HL-60 (cell line): ENCODE measurements around the gene FRMD3.

Source experiments
- DNase-seq, 2 experiments: peaks; one replicate each; pipeline ENCODE4 v3.0.0-alpha.2; 2010 to 2020; ENCODE audit warnings: low read depth in 1 of 2, low spot score in 1 of 2
- H3K27ac ChIP-seq: fragments of 250-450 bp; sonication (Bioruptor Pico); replicated peaks from 2 replicates; pipeline ENCODE4 v1.5.1; 2020; ENCODE audit warnings: mild to moderate bottlenecking, moderate library complexity
- H3K27me3 ChIP-seq: fragments of 250-450 bp; sonication (Bioruptor Pico); 2 replicates; pipeline ENCODE4 v1.5.1; 2021; ENCODE audit warnings: mild to moderate bottlenecking, moderate library complexity; ENCODE audit not compliant: insufficient read depth, poor library complexity, severe bottlenecking
- H3K4me3 ChIP-seq: replicated peaks from 2 replicates; pipeline ENCODE4 v1.5.1; 2011; ENCODE audit warnings: mild to moderate bottlenecking, control low read depth, low read length; ENCODE audit not compliant: insufficient read depth
- GABPA ChIP-seq: IDR thresholded peaks from 2 replicates; pipeline ENCODE4 v1.6.1; 2012; ENCODE audit warnings: low read depth
- POLR2AphosphoS5 ChIP-seq: IDR thresholded peaks from 2 replicates; pipeline ENCODE4 v1.6.1; 2012; ENCODE audit warnings: low read depth
- SPI1 ChIP-seq: IDR thresholded peaks from 2 replicates; pipeline ENCODE4 v1.6.1; 2012; ENCODE audit warnings: low read depth, mild to moderate bottlenecking, borderline replicate concordance
- TF ChIP-seq, protein P1 (sequence below): IDR thresholded peaks from one replicate; pipeline ENCODE4 v1.5.1; 2011; ENCODE audit warnings: low read length, control low read depth, inconsistent platforms; ENCODE audit not compliant: insufficient read depth
- TF ChIP-seq, protein P2 (sequence below): IDR thresholded peaks from 2 replicates; pipeline ENCODE4 v1.6.1; 2012; ENCODE audit warnings: low read depth; ENCODE audit not compliant: insufficient replicate concordance

FRMD3 gene

DNA sequence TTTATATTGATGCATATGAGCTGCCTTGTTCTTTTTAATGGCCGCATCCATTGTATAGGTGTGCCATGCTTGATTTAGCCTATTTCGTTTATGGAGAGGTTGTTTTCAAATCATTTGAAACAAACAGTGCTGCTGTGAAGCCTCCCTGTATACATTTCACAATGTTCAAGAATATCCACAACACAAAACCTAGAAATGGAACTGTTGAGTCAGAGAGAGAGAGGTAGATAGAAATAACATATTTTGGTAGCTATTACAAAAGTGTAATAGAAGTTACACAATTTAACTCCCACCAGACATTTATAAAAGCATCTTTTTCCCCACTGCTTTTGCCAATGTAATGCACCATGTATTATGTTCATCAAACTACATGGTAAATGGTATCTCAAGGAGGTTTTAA lies 82.0 kb downstream of the FRMD3 start:
- no peak for TF ChIP-seq SPI1
- no peak for TF ChIP-seq POLR2AphosphoS5
- TF ChIP-seq, protein P1, sequence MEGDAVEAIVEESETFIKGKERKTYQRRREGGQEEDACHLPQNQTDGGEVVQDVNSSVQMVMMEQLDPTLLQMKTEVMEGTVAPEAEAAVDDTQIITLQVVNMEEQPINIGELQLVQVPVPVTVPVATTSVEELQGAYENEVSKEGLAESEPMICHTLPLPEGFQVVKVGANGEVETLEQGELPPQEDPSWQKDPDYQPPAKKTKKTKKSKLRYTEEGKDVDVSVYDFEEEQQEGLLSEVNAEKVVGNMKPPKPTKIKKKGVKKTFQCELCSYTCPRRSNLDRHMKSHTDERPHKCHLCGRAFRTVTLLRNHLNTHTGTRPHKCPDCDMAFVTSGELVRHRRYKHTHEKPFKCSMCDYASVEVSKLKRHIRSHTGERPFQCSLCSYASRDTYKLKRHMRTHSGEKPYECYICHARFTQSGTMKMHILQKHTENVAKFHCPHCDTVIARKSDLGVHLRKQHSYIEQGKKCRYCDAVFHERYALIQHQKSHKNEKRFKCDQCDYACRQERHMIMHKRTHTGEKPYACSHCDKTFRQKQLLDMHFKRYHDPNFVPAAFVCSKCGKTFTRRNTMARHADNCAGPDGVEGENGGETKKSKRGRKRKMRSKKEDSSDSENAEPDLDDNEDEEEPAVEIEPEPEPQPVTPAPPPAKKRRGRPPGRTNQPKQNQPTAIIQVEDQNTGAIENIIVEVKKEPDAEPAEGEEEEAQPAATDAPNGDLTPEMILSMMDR, result no peak

DNA sequence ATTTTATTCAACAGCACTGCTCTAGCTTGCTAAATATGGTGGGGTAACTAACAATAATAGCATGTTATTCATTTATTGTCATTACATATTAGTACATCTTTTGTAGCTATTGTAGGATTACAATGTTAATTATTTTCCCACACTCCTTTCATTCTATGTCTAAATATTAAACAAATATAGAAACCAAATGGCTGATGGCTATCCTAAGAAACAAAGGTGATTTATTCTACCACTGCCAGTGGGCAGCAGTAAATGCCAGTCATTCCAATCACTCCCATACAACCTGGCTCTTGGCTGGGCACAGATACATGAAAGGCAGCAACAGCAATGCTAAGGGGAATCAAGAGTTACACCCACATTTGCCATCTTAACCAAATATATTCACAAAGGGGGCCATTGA lies 84.1 kb downstream of the FRMD3 start:
- H3K4me3 ChIP-seq, result no peak overlapping the region
- H3K27me3 ChIP-seq, result no peaks in the 10 kb centered on the region
- DNase-seq, result no peak
- no peak overlapping the region for H3K27ac ChIP-seq
- TF ChIP-seq SPI1 (no peak), GABPA (no peak), POLR2AphosphoS5 (no peak)
- TF ChIP-seq, protein P2, sequence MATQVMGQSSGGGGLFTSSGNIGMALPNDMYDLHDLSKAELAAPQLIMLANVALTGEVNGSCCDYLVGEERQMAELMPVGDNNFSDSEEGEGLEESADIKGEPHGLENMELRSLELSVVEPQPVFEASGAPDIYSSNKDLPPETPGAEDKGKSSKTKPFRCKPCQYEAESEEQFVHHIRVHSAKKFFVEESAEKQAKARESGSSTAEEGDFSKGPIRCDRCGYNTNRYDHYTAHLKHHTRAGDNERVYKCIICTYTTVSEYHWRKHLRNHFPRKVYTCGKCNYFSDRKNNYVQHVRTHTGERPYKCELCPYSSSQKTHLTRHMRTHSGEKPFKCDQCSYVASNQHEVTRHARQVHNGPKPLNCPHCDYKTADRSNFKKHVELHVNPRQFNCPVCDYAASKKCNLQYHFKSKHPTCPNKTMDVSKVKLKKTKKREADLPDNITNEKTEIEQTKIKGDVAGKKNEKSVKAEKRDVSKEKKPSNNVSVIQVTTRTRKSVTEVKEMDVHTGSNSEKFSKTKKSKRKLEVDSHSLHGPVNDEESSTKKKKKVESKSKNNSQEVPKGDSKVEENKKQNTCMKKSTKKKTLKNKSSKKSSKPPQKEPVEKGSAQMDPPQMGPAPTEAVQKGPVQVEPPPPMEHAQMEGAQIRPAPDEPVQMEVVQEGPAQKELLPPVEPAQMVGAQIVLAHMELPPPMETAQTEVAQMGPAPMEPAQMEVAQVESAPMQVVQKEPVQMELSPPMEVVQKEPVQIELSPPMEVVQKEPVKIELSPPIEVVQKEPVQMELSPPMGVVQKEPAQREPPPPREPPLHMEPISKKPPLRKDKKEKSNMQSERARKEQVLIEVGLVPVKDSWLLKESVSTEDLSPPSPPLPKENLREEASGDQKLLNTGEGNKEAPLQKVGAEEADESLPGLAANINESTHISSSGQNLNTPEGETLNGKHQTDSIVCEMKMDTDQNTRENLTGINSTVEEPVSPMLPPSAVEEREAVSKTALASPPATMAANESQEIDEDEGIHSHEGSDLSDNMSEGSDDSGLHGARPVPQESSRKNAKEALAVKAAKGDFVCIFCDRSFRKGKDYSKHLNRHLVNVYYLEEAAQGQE, result no peak
- TF ChIP-seq, protein P1, result no peak

More for the DNA sequence above, 82.0 kb downstream of the FRMD3 start:
- H3K27ac ChIP-seq, result no peak overlapping the region
- H3K27me3 ChIP-seq, result no peaks in the 10 kb centered on the region
- no peak overlapping the region for H3K4me3 ChIP-seq
- no peak for DNase-seq

DNA sequence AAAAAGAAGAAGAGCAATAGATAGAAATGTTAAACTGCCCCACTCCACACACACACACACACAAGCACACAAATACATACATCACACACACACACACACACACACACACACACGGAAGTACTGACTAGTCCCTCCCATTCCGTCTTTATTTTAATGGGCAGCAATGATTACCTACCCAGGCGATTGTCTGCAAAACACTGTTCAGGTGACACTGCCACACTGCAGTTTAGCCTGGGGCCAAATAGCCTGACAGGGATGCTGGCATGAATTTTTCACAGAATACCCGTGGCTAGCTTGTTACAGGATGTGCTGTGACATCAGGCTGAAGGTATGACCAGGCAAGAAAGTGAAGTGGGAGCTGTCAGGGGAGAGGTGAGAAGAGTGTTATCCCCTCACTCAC lies 86.9 kb downstream of the FRMD3 start:
- Histone ChIP-seq H3K27ac (no peak overlapping the region), H3K27me3 (no peaks in the 10 kb centered on the region), H3K4me3 (no peak overlapping the region)
- TF ChIP-seq, protein P1, result no peak
- TF ChIP-seq, protein P2, result no peak
- TF ChIP-seq SPI1 (no peak), POLR2AphosphoS5 (no peak), GABPA (no peak)
- DNase-seq, result no peak

DNA sequence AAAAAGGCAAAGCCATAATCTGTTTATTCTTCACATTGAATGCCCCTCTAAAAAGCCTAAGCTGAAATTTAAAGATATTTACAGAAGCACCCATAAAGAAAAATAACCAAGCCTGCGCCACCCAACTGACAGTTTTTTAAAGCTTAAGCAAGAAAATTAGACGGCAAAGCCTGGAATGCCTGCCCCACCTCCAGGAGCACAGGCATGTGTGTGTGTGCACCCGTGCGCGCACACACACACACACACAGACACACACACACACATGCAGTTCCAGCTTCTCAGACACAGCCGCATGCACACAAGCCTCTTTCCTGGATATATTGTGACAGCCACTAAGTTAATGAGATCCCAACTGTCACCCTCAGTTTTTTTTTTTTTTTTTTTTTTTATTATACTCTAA lies 88.2 kb downstream of the FRMD3 start:
- no peak for DNase-seq

More for the DNA sequence above, 88.2 kb downstream of the FRMD3 start:
- no peak overlapping the region for H3K27ac ChIP-seq
- H3K27me3 ChIP-seq, result no peaks in the 10 kb centered on the region
- no peak overlapping the region for H3K4me3 ChIP-seq
- TF ChIP-seq, protein P2, result no peak
- TF ChIP-seq, protein P1, result no peak
- TF ChIP-seq POLR2AphosphoS5 (no peak), GABPA (no peak), SPI1 (no peak)
